ENCODE data around the gene KLHDC8B.

GRCh38 chr3:49157289-49157688 lies 14.1 kb upstream of the KLHDC8B start:
- no peak for TF ChIP-seq RAD21 (IDR thresholded peaks at IDR 0.05)
- TF ChIP-seq, protein P1, sequence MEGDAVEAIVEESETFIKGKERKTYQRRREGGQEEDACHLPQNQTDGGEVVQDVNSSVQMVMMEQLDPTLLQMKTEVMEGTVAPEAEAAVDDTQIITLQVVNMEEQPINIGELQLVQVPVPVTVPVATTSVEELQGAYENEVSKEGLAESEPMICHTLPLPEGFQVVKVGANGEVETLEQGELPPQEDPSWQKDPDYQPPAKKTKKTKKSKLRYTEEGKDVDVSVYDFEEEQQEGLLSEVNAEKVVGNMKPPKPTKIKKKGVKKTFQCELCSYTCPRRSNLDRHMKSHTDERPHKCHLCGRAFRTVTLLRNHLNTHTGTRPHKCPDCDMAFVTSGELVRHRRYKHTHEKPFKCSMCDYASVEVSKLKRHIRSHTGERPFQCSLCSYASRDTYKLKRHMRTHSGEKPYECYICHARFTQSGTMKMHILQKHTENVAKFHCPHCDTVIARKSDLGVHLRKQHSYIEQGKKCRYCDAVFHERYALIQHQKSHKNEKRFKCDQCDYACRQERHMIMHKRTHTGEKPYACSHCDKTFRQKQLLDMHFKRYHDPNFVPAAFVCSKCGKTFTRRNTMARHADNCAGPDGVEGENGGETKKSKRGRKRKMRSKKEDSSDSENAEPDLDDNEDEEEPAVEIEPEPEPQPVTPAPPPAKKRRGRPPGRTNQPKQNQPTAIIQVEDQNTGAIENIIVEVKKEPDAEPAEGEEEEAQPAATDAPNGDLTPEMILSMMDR (IDR thresholded peaks at IDR 0.05; ENCODE audit: low read depth, low read length, missing input control): no peak
